ENCODE data around the gene SH3RF2.

SH3RF2 gene

GRCh38 chr5:145898171-145898570 lies 38.2 kb upstream of the SH3RF2 start:
- Histone ChIP-seq H3K4me1 (ENCODE audit: low read length) (no peaks in the 10 kb centered on the region), H3K27ac (ENCODE audit: low read length) (no peak overlapping the region), H3K9me3 (ENCODE audit: insufficient read depth, low read length) (no peaks in the 10 kb centered on the region), H3K4me2 (ENCODE audit: low read length) (no peak overlapping the region), H3K27me3 (ENCODE audit: low read depth, low read length) (no peaks in the 10 kb centered on the region), H3K4me3 (ENCODE audit: low read length) (no peak overlapping the region), H3K36me3 (replicated peaks; ENCODE audit: low read depth, low read length) (no peaks in the 10 kb centered on the region), H2AFZ (ENCODE audit: low read depth, low read length) (no peak overlapping the region), H3K9ac (ENCODE audit: low read length) (no peak overlapping the region), H4K20me1 (ENCODE audit: insufficient read depth, low read length) (no peaks in the 10 kb centered on the region), H3K79me2 (ENCODE audit: low read length) (no peaks in the 10 kb centered on the region)
- no peak for TF ChIP-seq EZH2phosphoT487 (IDR thresholded peaks at IDR 0.05; ENCODE audit: low read depth)
- TF ChIP-seq CTCF (IDR thresholded peaks at IDR 0.05; ENCODE audit: low read depth, low read length) = no peak

GRCh38 chr5:145902421-145902820 lies 34.0 kb upstream of the SH3RF2 start:
- no peaks in the 10 kb centered on the region for H3K4me1 ChIP-seq (ENCODE audit: low read length)
- H3K4me3 ChIP-seq (ENCODE audit: low read length) = no peak overlapping the region
- H3K9me3 ChIP-seq (ENCODE audit: insufficient read depth, low read length) = no peaks in the 10 kb centered on the region
- H3K9ac ChIP-seq (ENCODE audit: low read length) = no peak overlapping the region
- no peaks in the 10 kb centered on the region for H3K36me3 ChIP-seq (replicated peaks; ENCODE audit: low read depth, low read length)
- TF ChIP-seq CTCF (IDR thresholded peaks at IDR 0.05; ENCODE audit: low read depth, low read length) = no peak
- no peak for TF ChIP-seq EZH2phosphoT487 (IDR thresholded peaks at IDR 0.05; ENCODE audit: low read depth)
- H3K27me3 ChIP-seq (ENCODE audit: low read depth, low read length) = no peaks in the 10 kb centered on the region
- H4K20me1 ChIP-seq (ENCODE audit: insufficient read depth, low read length) = no peaks in the 10 kb centered on the region
- no peak overlapping the region for H3K27ac ChIP-seq (ENCODE audit: low read length)
- H2AFZ ChIP-seq (ENCODE audit: low read depth, low read length) = no peak overlapping the region
- H3K4me2 ChIP-seq (ENCODE audit: low read length) = no peak overlapping the region
- H3K79me2 ChIP-seq (ENCODE audit: low read length) = no peaks in the 10 kb centered on the region

- Histone ChIP-seq H3K36me3 (replicated peaks; ENCODE audit: low read depth, low read length) (no peaks in the 10 kb centered on the region), H3K9me3 (ENCODE audit: insufficient read depth, low read length) (no peaks in the 10 kb centered on the region), H2AFZ (ENCODE audit: low read depth, low read length) (no peak overlapping the region), H3K9ac (ENCODE audit: low read length) (no peak overlapping the region), H3K4me3 (ENCODE audit: low read length) (no peak overlapping the region), H4K20me1 (ENCODE audit: insufficient read depth, low read length) (no peaks in the 10 kb centered on the region), H3K79me2 (ENCODE audit: low read length) (no peaks in the 10 kb centered on the region), H3K27me3 (ENCODE audit: low read depth, low read length) (no peaks in the 10 kb centered on the region), H3K27ac (ENCODE audit: low read length) (no peak overlapping the region), H3K4me2 (ENCODE audit: low read length) (no peak overlapping the region), H3K4me1 (ENCODE audit: low read length) (no peaks in the 10 kb centered on the region)
- TF ChIP-seq EZH2phosphoT487 (IDR thresholded peaks at IDR 0.05; ENCODE audit: low read depth) = no peak
- no peak for TF ChIP-seq CTCF (IDR thresholded peaks at IDR 0.05; ENCODE audit: low read depth, low read length)
Observed at GRCh38 chr5:145903113-145903512, 33.3 kb upstream of the SH3RF2 start.

- no peaks in the 10 kb centered on the region for H3K79me2 ChIP-seq (ENCODE audit: low read length)
- no peaks in the 10 kb centered on the region for H3K36me3 ChIP-seq (replicated peaks; ENCODE audit: low read depth, low read length)
- no peaks in the 10 kb centered on the region for H3K9me3 ChIP-seq (ENCODE audit: insufficient read depth, low read length)
- TF ChIP-seq EZH2phosphoT487 (IDR thresholded peaks at IDR 0.05; ENCODE audit: low read depth) = no peak
- no peak overlapping the region for H2AFZ ChIP-seq (ENCODE audit: low read depth, low read length)
- H4K20me1 ChIP-seq (ENCODE audit: insufficient read depth, low read length) = no peaks in the 10 kb centered on the region
- H3K27ac ChIP-seq (ENCODE audit: low read length) = no peak overlapping the region
- no peaks in the 10 kb centered on the region for H3K4me1 ChIP-seq (ENCODE audit: low read length)
- H3K4me3 ChIP-seq (ENCODE audit: low read length) = no peak overlapping the region
- H3K4me2 ChIP-seq (ENCODE audit: low read length) = no peak overlapping the region
- H3K27me3 ChIP-seq (ENCODE audit: low read depth, low read length) = no peaks in the 10 kb centered on the region; the same call in 1 of the 2 replicates
- no peak overlapping the region for H3K9ac ChIP-seq (ENCODE audit: low read length)
Observed at GRCh38 chr5:145903867-145904266, 32.5 kb upstream of the SH3RF2 start.

GRCh38 chr5:145904743-145905142 lies 31.6 kb upstream of the SH3RF2 start:
- H3K27me3 ChIP-seq (ENCODE audit: low read depth, low read length) = peaks cover 5% of the 10 kb centered on the region; the same call in 1 of the 2 replicates
- H3K79me2 ChIP-seq (ENCODE audit: low read length) = no peaks in the 10 kb centered on the region
- no peak overlapping the region for H2AFZ ChIP-seq (ENCODE audit: low read depth, low read length)
- H3K9ac ChIP-seq (ENCODE audit: low read length) = no peak overlapping the region
- H3K9me3 ChIP-seq (ENCODE audit: insufficient read depth, low read length) = no peaks in the 10 kb centered on the region
- H4K20me1 ChIP-seq (ENCODE audit: insufficient read depth, low read length) = no peaks in the 10 kb centered on the region
- H3K36me3 ChIP-seq (replicated peaks; ENCODE audit: low read depth, low read length) = no peaks in the 10 kb centered on the region
- H3K4me2 ChIP-seq (ENCODE audit: low read length) = no peak overlapping the region
- TF ChIP-seq CTCF (IDR thresholded peaks at IDR 0.05; ENCODE audit: low read depth, low read length) (no peak), EZH2phosphoT487 (IDR thresholded peaks at IDR 0.05; ENCODE audit: low read depth) (no peak)
- no peaks in the 10 kb centered on the region for H3K4me1 ChIP-seq (ENCODE audit: low read length)
- H3K4me3 ChIP-seq (ENCODE audit: low read length) = no peak overlapping the region
- no peak overlapping the region for H3K27ac ChIP-seq (ENCODE audit: low read length)
